GM18519 (cell line): ENCODE measurements around the gene TENT4B.

Source experiments
- ATAC-seq: cut with Tn5 transposase; IDR thresholded peaks from one replicate; pipeline ENCODE4 v1.9.1; 2021; ENCODE audit warnings: mild to moderate bottlenecking, moderate library complexity; ENCODE audit not compliant: unreplicated experiment, low FRiP score

Gene TENT4B

GRCh38 chr16:50192386-50193050, 39.4 kb downstream of the TENT4B start:
- no peak for ATAC-seq

- no peak for ATAC-seq
Observed at GRCh38 chr16:50193594-50193993, 40.5 kb downstream of the TENT4B start.

- ATAC-seq: no peak
Observed at GRCh38 chr16:50195276-50195675, 42.2 kb downstream of the TENT4B start.

- ATAC-seq: no peak
Observed at GRCh38 chr16:50195756-50196155, 42.6 kb downstream of the TENT4B start.

GRCh38 chr16:50197582-50197981, 44.5 kb downstream of the TENT4B start:
- ATAC-seq: no peak

- no peak for ATAC-seq
Observed at GRCh38 chr16:50198802-50199403, 45.8 kb downstream of the TENT4B start.

- no peak for ATAC-seq
Observed at GRCh38 chr16:50201787-50202186, 48.7 kb downstream of the TENT4B start.

GRCh38 chr16:50202926-50203624, 50.0 kb downstream of the TENT4B start:
- no peak for ATAC-seq

- ATAC-seq: no peak
Observed at GRCh38 chr16:50203681-50204080, 50.6 kb downstream of the TENT4B start.

- ATAC-seq: no peak
Observed at GRCh38 chr16:50204453-50205108, 51.5 kb downstream of the TENT4B start.

GRCh38 chr16:50207652-50208051, 54.5 kb downstream of the TENT4B start:
- ATAC-seq: no peak

GRCh38 chr16:50208460-50208931, 55.4 kb downstream of the TENT4B start:
- ATAC-seq: no peak

GRCh38 chr16:50209546-50210265, 56.6 kb downstream of the TENT4B start:
- no peak for ATAC-seq

- ATAC-seq: peak; percentile 67
Observed at GRCh38 chr16:50210266-50211038, 57.3 kb downstream of the TENT4B start.

- ATAC-seq: no peak
Observed at GRCh38 chr16:50213939-50214519, 60.9 kb downstream of the TENT4B start.

- no peak for ATAC-seq
Observed at GRCh38 chr16:50215680-50216079, 62.6 kb downstream of the TENT4B start.

- no peak for ATAC-seq
Observed at GRCh38 chr16:50216231-50216630, 63.1 kb downstream of the TENT4B start.

- no peak for ATAC-seq
Observed at GRCh38 chr16:50219402-50219975, 66.4 kb downstream of the TENT4B start.

- ATAC-seq: no peak
Observed at GRCh38 chr16:50224286-50224685, 71.2 kb downstream of the TENT4B start.
